Breast epithelium (tissue), 4 donors: Measurements from ENCODE around the gene VPS33B. TPM values are rescaled to one million over a fixed set of nuclear protein-coding genes. Genes with fewer than 3 reads are reported as not detected.

Experiments
- DNase-seq, 2 donors: peaks; one replicate each; pipeline ENCODE4 v3.0.0-alpha.2; 2019; ENCODE audit warnings: low spot score in 2 of 2
- H3K27ac ChIP-seq, 2 donors: fragments of 200-600 bp; sonication (generic) in 1 of 2; one replicate each; pipeline ENCODE4 v1.5.1; 2016 to 2019; ENCODE audit warnings: mild to moderate bottlenecking in 1 of 2
- H3K27me3 ChIP-seq, 2 donors: fragments of 200-600 bp; sonication (generic) in 1 of 2; one replicate each; pipeline versions ENCODE4 v1.5.1 to v1.6.0; 2017 to 2019; ENCODE audit warnings: control low read depth in 1 of 2, mild to moderate bottlenecking in 1 of 2
- H3K36me3 ChIP-seq: fragments of 200-600 bp; one replicate; pipeline ENCODE4 v1.5.1; 2019
- H3K4me1 ChIP-seq, 2 donors: fragments of 200-600 bp; sonication (generic); one replicate each; pipeline ENCODE4 v1.5.1; 2016 to 2019; ENCODE audit warnings: control low read depth in 1 of 2
- H3K4me3 ChIP-seq, 3 donors: fragments of 200-600 bp; sonication (generic); 1 replicate in 2 of 3; 2 replicates in 1 of 3; pipeline ENCODE4 v1.5.1; 2016 to 2019; ENCODE audit warnings: mild to moderate bottlenecking in 3 of 3, moderate library complexity in 2 of 3
- H3K9me3 ChIP-seq, 2 donors: fragments of 200-600 bp; sonication (generic) in 1 of 2; one replicate each; pipeline ENCODE4 v1.5.1; 2016 to 2019; ENCODE audit warnings: control low read depth in 1 of 2
- CTCF ChIP-seq, 3 donors: fragments of 450-650 bp; IDR thresholded peaks; one replicate each; pipeline ENCODE4 v1.5.1; 2016 to 2017; ENCODE audit warnings: antibody characterized with exemption in 3 of 3, mild to moderate bottlenecking in 3 of 3, moderate library complexity in 3 of 3
- POLR2A ChIP-seq: fragments of 450-650 bp; IDR thresholded peaks from one replicate; pipeline ENCODE4 v1.6.1; 2016; ENCODE audit warnings: antibody characterized with exemption, mild to moderate bottlenecking, moderate library complexity
- POLR2AphosphoS5 ChIP-seq, 3 donors: sonication (generic); formaldehyde crosslinking; IDR thresholded peaks; one replicate each; pipeline ENCODE4 v1.6.1; 2017; ENCODE audit warnings: antibody characterized with exemption in 3 of 3
- intact Hi-C: fragments of 100-400 bp; cut with DNase I; formaldehyde crosslinking; loops from one replicate; pipeline ENCODE4 v1.15.1; 2023; ENCODE audit warnings: low total_unique reads
- total RNA-seq, 3 donors: library from RNA; depleted of rRNA; stranded (reverse); fragments of >200 nt; gene quantifications; one replicate each; pipeline ENCODE4 v1.1.0, GENCODE V29; 2016

VPS33B gene
- total RNA-seq, 3 donors from 2014 or later = 8.8 to 10.7 (median 9.0) TPM

GRCh38 chr15:90959894-90960293, 62.5 kb downstream of the VPS33B start:
- DNase-seq = no peak
- intact Hi-C loops = loop anchor here (5.0 kb wide), 1 partner anchor 307 kb away; no protein-coding TSS in a partner anchor
- Histone ChIP-seq H3K27me3 (no peaks in the 10 kb centered on the region), H3K4me1 (peaks cover 3 to 8% of the 10 kb centered on the region in 2 donors), H3K9me3 (no peaks in the 10 kb centered on the region), H3K27ac (no peak overlapping the region), H3K4me3 (no peak overlapping the region), H3K36me3 (no peaks in the 10 kb centered on the region)
- TF ChIP-seq CTCF (IDR thresholded peaks at IDR 0.05) (no peak), POLR2AphosphoS5 (IDR thresholded peaks at IDR 0.05) (no peak), POLR2A (no peak)

- DNase-seq = no peak
- peaks cover 3 to 8% of the 10 kb centered on the region in 2 donors for H3K4me1 ChIP-seq
- no peaks in the 10 kb centered on the region for H3K36me3 ChIP-seq
- no peaks in the 10 kb centered on the region for H3K27me3 ChIP-seq
- no peak for TF ChIP-seq POLR2AphosphoS5 (IDR thresholded peaks at IDR 0.05)
- TF ChIP-seq CTCF (IDR thresholded peaks at IDR 0.05) = no peak
- no peak for TF ChIP-seq POLR2A
- peak overlapping the region in 1 of 2 donors; percentile 2 for H3K27ac ChIP-seq
- intact Hi-C loops = loop anchor here (5.0 kb wide), 1 partner anchor 308 kb away; no protein-coding TSS in a partner anchor
- H3K4me3 ChIP-seq = no peak overlapping the region
- H3K9me3 ChIP-seq = no peaks in the 10 kb centered on the region
These were observed 63.3 kb downstream of the VPS33B start for GRCh38 chr15:90959028-90959595.

- Histone ChIP-seq H3K4me1 (peaks cover 3 to 8% of the 10 kb centered on the region in 2 donors), H3K36me3 (peaks cover 7% of the 10 kb centered on the region), H3K27ac (no peak overlapping the region), H3K27me3 (no peaks in the 10 kb centered on the region), H3K9me3 (no peaks in the 10 kb centered on the region), H3K4me3 (peak overlapping the region; percentile 66 to 77 (median 68))
- TF ChIP-seq POLR2AphosphoS5 (IDR thresholded peaks at IDR 0.05) = no peak
- no peak for TF ChIP-seq CTCF (IDR thresholded peaks at IDR 0.05)
- TF ChIP-seq POLR2A = no peak
- intact Hi-C loops = loop anchor here (5.0 kb wide), 1 partner anchor 310 kb away; no protein-coding TSS in a partner anchor
- no peak for DNase-seq
These were observed 64.6 kb downstream of the VPS33B start for GRCh38 chr15:90957791-90958190.

- DNase-seq = peak in 1 of 2 donors; percentile 51
- peak overlapping the region; percentile 53 to 64 for H3K27ac ChIP-seq
- H3K9me3 ChIP-seq = no peaks in the 10 kb centered on the region
- H3K27me3 ChIP-seq = no peaks in the 10 kb centered on the region
- H3K4me1 ChIP-seq = peaks cover 3 to 8% of the 10 kb centered on the region in 2 donors
- no peak for TF ChIP-seq POLR2AphosphoS5 (IDR thresholded peaks at IDR 0.05)
- no peak for TF ChIP-seq CTCF (IDR thresholded peaks at IDR 0.05)
- TF ChIP-seq POLR2A = no peak
- peak overlapping the region; percentile 66 to 77 (median 68) for H3K4me3 ChIP-seq
- intact Hi-C loops = loop anchor here (5.0 kb wide), 1 partner anchor 310 kb away; no protein-coding TSS in a partner anchor
- peaks cover 8% of the 10 kb centered on the region for H3K36me3 ChIP-seq
These were observed 65.2 kb downstream of the VPS33B start for GRCh38 chr15:90957031-90957790.
